HG03025 (cell line): ENCODE results near the gene STAP1.
A peak's percentile ranks its signal among the peaks of the same experiment; 100 is the strongest.

Experiments
- ATAC-seq: cut with Tn5 transposase; IDR thresholded peaks from one replicate; pipeline ENCODE4 v1.9.1; 2021; ENCODE audit warnings: mild to moderate bottlenecking, moderate library complexity; ENCODE audit not compliant: unreplicated experiment, low FRiP score

Gene STAP1

DNA sequence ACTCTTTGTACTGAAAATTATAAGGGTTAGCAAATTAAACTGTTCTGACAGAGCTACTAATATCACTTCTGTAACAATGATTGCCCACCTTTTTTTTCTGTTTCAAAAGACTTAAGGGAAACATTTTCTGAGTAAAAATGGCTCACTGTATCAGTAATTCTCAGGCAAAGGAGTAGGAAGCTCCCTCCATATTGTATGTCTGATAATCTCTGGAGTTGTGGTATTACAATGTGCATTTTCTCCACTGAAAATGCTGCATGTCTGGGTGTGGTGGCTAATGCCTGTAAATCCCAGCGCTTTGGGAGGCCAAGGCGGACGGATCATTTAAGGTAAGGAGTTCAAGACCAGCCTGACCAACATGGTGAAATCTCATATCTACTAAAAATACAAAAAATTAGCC lies 4.4 kb upstream of the STAP1 start:
- no peak for ATAC-seq

DNA sequence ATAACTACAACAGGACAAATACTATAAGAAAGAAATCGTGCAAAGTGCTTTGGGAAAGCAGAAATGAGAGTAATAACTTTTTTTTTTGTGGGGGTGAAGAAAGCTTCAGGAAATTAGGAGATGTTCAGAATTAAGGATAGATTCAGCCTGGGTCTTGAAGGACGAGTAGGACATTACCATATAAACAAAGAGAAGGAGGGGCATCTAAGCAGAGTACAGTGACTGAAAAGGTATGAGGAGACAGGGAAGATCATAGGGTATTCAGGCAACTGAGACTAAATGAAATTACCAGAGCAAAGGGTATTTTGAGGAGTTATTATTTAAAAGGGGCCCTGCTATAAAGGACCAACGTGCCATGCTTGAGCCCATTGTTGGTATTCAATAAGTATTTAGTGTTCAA lies 3.1 kb upstream of the STAP1 start:
- no peak for ATAC-seq

DNA sequence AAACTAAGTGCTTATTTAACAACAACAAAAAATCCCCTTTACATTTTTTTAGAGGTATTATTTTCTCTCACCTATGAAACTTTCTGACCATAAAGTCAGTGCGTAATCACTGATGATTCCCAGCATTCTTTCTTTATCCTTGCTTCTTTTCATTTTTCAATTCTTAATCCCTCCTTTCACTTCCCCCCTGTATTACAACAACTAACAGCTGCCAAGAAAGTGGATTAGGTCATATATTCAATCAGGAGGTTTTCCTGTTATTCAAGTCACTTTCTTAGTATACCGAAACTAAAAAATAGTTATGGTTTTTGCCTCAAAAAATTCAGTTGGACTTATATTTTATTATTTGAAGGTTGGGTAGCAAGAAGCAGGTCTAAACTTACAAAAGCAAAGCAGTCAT lies 2.1 kb upstream of the STAP1 start:
- no peak for ATAC-seq

DNA sequence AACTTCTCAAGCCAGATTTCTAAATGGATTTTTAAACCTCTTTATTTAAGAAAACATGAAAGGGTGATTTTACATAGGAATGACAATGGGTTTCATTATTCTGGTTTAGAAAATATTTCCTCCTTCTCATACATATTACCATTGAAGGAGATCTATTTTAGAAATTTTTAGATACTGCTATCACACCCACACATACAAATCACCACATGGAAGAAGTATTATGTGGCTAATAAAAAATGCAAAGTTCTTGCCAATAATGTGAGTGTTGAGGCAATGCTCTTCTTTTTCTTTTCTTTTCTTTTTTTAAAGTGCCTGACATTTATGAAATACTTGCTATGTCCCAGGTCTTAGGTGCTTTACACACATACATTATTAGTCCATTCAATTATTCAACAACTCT lies 6.8 kb downstream of the STAP1 start:
- no peak for ATAC-seq

DNA sequence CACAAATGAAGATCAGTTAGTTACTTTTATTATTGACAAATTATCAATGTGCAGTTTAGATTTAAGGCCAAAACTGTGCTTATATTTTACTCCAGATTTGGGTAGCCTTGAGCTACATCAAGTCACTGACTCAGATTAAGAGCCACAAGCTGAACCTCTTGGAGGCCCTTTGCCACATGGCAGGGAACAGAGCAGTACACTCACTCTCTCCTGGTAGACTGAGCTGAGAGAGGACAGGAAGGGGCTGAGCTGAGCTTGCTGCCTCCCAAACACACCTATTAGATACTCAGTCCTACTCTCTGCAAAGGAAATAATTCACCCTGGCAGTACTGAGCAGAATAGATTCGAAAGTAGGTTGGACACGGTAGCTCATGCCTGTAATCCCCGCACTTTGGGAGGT lies 7.8 kb downstream of the STAP1 start:
- ATAC-seq: no peak

DNA sequence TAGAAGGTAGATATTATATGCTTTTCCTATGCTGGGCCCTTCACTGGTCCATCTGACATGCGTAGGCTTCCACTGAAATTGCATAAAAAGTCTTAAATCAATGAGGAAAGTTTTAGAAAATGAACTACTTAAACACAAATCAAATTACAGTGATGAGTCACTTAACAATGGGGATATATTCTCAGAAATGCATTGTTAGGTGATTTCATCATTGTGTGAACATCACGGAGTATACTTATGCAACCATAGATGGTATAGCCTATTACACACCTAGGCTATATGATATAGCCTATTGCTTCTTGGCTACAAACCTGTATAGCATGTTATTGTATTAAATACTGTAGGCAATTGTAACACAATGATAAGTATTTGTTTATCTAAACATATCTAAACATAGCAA lies 10.3 kb downstream of the STAP1 start:
- no peak for ATAC-seq

DNA sequence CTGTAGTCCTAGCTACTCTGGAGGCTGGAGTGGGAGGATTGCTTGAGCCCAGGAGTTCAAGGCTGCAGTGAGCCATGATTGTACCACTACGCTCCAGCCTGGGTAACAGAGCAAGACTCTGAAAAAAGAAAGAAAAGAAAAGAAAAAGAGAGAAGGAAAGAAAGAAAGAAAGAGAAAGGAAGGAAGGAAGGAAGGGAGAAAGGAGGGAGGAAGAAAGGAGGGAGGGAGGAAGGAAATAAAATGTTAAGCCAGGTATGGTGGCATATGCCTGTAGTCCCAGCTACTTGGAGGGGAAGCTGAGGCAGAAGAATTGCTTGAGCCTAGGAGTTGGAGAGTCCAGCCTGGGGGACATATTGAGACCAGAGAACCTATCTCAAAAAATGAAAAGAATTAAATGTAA lies 12.0 kb downstream of the STAP1 start:
- no peak for ATAC-seq

DNA sequence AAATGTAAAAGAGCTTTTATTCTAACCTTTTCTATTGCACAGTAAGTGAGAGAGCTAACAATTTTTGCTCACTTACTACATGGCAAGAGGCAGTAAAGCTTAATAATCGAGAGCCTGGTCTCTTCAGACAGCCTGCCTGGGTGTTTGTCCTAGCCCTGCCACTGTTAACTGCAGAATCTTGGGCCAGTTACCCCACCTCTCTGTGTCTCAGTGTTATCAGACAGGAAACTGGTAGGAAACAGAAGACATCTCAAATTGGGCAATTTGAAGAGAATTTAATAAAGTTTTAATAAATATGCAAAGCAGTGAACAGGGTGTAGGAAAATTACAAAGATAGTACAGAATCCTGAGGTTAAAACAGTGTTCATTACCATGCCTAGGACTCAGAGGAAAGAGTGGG lies 13.4 kb downstream of the STAP1 start:
- no peak for ATAC-seq

DNA sequence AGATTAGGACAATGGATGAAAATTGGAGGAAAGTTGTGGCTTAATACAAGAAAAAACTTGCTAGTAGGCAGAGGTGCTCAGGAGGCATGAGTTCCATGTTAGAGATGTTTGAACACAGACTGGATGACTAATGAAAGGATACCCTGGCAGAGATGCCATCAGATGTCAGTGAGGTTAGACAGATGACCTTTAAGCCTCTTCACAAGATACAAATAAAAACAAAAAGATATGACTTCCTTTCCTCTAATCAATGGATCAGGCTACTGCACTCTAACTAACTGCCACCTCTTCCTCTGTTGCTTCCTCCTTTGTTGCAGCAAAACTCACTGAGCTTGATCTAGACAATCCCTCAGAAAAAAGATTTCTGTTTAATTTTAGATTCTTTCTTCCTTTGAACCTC lies 14.7 kb downstream of the STAP1 start:
- ATAC-seq: no peak

DNA sequence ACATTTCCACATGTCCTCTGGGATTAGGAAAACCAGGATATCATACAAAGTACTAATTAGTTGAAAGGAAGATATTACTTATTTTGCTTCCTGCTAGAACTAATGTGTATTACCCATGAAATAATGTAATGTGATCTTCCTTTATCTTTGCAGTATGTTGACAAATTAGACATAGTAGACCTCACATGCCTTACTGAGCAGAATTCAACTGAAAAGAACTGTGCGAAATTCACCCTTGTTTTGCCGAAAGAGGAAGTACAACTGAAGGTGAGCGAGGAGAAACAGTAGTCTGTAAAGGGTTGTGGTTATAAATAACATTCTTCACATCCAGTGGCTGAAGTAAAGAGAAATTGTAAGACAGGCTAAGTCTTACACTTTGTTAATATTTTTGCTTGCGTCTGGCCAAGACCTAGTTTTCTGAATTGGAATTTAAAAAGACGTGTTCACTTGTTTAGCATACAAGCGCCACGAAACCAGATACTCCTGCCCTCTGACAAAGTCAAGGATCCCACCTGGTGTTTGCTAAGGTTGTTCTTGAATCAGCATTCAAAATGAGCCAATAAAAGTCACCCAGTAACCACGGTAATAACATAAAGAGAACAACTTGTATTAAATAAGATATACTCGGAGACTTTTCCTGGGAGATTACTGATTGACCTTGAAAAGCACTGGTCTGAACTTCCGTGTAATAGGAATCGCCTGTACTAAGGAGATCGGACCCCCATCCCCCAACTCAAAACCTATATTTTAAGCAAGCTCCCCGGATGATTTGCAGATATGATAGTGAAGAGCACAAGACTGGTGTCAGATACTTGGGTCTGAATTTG lies 16.9 kb downstream of the STAP1 start:
- peak; percentile 89 for ATAC-seq

DNA sequence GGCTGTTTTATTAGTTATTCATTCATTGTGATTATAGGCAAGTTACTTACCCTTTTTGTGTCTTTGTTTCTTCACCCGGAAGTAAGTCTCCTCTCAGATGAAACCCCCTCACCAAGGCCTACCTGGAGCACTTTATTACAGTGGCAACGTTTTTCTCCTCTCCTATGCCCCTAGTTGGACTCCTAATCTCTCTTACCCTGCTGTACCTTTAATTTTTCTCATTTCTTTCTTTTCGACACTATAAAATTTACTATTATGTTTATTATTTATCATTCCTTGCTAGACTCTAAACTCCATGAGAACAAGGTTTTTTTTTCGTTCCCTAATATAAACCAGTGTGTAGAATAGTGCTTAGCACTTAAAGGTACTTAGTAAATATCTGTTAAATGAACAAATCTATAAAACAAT lies 17.5 kb downstream of the STAP1 start:
- peak; percentile 7 for ATAC-seq

DNA sequence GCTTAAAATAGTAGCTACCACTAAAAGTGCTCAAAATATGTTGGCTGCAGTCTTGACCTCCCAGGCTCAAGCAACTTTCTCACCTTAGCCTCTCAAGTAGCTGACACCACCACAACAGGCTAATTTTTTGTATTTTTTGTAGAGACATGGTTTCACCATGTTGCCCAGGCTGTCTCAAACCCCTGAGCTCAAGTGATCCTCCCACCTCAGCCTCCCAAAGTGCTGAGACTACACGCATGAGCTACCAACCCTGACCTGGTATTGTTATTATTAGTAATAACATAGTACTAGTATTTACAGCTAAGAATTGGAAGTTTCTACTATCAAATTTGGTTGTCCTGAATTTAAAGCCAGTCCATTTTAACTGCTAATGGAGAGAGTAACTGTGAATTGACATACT lies 18.0 kb downstream of the STAP1 start:
- peak; percentile 31 for ATAC-seq

DNA sequence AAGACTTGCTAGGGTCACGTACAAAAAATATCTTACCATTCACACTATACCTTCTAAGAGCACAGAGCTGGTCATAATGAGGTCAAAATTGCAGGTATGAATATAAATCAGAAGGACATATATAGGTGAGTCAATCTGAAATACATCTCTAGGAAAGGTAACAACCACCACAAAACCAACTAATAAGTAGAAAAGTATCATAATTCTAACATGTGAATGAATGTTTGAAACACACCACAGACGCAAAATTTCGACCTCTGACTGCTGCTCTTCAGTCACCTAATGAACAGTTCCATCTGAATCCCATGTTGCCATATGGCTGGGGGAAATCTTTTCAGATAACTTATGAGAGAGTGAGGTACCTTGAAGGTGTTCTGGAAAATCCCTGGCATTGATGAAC lies 22.1 kb downstream of the STAP1 start:
- ATAC-seq: no peak

DNA sequence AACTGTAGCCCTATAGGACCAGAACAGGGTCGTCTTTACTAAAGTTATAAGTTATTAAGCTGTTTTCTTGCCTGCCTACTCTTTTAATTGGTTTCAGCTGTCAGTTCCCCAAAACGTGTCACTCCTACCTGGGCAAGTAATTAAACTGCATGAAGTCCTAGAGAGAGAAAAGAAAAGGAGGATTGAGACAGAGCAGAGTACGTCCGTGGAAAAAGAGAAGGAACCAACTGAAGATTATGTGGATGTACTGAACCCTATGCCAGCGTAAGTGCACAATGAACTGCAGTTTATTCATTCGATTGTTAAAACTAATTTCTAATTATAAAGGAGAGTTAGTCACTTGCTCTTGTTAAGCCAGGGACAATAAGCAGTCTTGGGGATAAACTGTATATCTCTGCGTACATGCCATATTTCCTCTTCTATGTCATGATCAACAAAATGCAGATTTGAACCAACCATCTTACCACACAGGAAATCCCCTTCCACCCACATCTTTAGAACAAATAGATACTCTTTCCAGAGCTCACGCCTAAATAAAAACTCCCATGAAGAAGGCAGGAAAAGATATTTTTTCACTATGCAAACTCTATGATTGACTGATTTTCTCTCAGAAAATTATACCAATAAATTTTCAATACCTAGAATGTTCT lies 22.8 kb downstream of the STAP1 start:
- no peak for ATAC-seq

DNA sequence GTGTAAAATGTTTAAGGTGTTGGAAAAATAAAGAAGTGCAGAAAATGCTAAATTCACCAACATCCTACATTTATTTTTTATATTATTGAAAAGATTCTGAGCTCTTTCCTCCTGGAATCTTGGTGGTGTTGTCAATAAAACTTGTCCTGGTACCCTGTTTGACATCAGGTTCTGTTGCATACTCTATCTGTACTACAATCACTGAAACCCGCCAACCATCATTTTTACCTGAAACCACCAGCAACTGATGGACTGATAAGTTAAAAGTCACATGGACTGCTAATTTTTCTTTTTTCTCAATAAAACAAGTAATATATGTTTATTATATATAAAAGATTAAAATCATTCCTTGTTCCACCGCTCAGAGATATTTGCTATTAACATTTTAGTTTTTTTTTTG lies 23.4 kb downstream of the STAP1 start:
- ATAC-seq: no peak

DNA sequence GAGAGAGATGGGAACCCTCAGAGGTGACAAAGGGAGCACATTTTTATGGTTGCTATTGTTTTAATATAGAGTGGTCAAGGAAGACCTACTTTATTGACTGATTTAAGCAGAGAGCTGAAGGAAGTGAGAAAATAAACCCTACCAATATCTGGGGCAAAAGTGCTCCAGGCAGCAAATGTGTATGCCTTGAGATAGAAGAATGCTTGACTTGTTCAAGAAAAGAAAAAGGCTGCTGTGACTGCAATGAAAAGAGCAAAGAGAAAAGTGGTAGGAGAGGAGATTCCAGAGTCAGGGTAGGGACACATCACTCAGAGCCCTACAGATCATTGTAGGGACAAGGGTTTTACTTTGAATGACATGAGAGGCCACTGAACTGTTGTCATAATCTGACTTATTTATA lies 26.0 kb downstream of the STAP1 start:
- no peak for ATAC-seq

DNA sequence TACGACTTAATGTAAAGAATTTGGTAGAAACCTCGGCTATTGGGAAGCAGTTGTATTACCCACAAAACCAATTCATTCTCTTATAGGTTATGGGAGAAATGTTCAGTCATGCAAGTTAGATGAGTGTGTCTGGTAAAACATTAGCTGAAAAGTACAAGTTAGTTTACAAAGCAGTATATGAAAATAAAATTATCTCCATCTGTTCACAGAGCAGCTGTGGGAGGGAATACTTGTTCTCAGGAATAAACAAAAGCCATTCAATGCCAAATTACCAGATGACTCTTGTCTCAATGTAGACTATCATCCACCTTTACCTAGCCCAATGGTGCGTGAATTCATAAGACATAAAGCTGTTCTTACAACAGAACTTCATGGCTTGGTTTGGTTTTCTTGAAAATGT lies 28.6 kb downstream of the STAP1 start:
- no peak for ATAC-seq

DNA sequence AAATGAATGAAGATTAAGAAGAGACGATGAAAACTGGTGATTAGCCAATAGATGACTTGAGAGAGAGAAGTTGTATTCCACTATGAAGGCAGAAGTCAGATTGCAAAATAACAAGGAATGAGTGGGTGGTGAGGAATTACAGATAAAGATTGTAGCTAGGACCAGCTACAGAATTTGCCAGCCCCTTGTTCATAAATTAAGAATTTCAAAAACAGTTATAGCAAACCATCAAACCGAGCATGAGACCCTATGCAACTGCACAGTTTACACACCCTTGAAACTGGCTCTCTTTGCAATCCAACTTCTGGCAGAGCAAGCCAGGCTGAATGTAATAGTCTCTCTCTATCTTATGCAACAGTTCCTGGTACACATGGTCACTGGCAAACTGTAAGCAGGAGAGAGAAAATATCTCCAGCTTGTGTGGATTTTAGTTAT lies 35.2 kb downstream of the STAP1 start:
- ATAC-seq: no peak

DNA sequence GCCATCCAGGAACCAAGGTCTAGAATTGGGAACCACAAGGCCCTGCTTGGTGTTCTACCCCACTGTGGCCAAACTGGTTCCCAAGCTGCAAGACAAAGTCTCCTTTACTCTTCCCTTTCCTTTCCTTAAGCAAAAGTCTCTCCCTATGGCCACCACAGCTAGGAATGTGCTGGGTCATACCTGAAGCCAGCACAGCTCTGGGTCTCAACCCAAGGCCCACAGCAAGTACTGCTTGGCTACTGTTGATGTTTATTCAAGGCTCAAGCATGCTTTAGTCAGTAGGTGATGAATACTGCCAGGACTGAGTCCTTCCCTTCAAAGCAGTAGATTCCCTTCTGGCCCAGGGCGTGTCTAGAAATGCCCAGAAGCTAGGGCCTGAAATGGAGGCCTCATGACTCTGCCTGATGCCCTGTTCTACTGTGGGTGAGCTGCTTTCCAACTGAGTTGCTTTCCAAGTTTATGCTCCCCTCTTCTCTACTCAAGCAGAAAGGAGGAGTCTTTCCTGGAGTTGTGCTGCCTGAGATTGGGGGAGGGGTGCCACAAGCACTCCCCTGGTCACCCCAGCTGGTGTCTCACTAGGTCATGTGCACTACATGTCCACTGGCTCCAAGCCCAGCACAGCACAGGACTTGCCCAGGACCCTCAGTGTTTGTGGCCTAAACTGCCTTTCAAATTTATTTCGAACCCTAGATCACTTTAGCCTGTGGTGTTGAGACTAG lies 44.9 kb downstream of the STAP1 start:
- no peak for ATAC-seq

DNA sequence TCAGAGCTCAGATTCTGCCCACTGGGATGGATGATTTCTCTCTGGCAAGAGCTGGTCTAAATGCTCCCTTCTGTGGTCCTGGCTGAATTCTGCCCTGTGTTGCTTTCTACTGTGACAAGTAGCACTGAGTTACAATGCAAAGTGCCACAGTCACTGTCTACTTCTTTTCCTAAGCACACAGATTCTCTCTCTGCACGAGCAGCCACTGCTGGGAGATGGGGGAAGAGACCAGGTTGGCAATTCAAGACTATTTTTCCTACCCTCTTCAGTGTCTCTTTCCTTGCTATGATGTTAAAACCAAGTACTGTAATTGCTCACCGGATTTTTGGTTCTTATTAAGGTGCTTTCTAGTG lies 45.5 kb downstream of the STAP1 start:
- no peak for ATAC-seq

DNA sequence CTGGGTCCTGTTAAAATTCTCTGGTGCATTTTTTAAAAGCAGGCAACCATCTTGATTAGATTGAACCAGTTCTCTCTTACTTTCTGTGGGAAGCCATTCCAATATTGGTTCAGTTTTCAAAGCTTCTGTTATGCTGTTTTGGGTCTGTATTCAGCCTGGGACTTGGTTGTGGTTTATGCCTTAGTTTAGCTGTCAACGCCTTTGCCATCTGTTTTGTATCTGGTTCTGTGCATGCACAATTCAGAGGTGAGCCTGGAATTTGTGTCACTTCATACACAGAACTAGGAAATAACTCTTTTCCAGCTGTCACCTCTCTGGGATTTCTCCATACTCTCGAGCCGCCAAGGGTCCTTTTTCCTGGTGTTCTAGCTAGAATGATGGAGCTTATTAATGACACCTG lies 46.2 kb downstream of the STAP1 start:
- no peak for ATAC-seq

DNA sequence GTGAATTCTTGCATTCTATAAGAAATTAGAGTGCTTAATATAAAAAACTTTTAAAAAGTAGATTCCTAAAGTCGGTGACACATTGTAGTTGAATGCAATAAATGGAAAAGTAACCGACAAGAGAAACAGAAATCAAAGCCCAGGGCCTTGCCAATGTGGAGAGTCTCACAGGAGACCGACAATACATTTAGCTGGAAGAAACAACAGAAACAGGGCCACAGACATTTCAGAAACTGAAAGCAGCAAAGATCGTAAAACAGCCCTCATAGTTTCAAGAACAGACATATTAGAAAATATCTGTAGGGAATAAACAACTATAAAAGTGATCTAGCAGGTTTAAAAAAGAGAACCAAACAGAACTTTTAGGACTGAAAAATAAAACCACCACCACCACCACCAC lies 49.5 kb downstream of the STAP1 start:
- ATAC-seq: no peak
